Measurements from ENCODE around the gene ZDHHC17.

Gene ZDHHC17

GRCh38 chr12:76738824-76739579 is 24.9 kb upstream of the ZDHHC17 start:
- TF ChIP-seq EZH2phosphoT487 (IDR thresholded peaks at IDR 0.05; ENCODE audit: low read length) = no peak
- TF ChIP-seq, protein P1, sequence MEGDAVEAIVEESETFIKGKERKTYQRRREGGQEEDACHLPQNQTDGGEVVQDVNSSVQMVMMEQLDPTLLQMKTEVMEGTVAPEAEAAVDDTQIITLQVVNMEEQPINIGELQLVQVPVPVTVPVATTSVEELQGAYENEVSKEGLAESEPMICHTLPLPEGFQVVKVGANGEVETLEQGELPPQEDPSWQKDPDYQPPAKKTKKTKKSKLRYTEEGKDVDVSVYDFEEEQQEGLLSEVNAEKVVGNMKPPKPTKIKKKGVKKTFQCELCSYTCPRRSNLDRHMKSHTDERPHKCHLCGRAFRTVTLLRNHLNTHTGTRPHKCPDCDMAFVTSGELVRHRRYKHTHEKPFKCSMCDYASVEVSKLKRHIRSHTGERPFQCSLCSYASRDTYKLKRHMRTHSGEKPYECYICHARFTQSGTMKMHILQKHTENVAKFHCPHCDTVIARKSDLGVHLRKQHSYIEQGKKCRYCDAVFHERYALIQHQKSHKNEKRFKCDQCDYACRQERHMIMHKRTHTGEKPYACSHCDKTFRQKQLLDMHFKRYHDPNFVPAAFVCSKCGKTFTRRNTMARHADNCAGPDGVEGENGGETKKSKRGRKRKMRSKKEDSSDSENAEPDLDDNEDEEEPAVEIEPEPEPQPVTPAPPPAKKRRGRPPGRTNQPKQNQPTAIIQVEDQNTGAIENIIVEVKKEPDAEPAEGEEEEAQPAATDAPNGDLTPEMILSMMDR (IDR thresholded peaks at IDR 0.05; ENCODE audit: low read length) = no peak
- no peak for TF ChIP-seq EZH2 (optimal IDR thresholded peaks at IDR 0.05; ENCODE audit: low read depth, low read length)
- H3K9me2 ChIP-seq (replicated peaks; ENCODE audit: insufficient read depth, low read length) = no peaks in the 10 kb centered on the region
- no peaks in the 10 kb centered on the region for H3K79me2 ChIP-seq (ENCODE audit: low read length)
- H3K36me3 ChIP-seq (replicated peaks; ENCODE audit: insufficient read depth, low read length) = no peaks in the 10 kb centered on the region
- no peaks in the 10 kb centered on the region for H3K9me3 ChIP-seq (replicated peaks; ENCODE audit: insufficient read depth, low read length)
- H4K20me1 ChIP-seq (ENCODE audit: insufficient read depth, low read length) = no peaks in the 10 kb centered on the region
- H3K27ac ChIP-seq (ENCODE audit: low read length) = no peak overlapping the region
- H3K4me2 ChIP-seq (ENCODE audit: low read depth, low read length) = no peak overlapping the region
- H3K4me3 ChIP-seq (ENCODE audit: low read length) = no peak overlapping the region
- H3K27me3 ChIP-seq (replicated peaks; ENCODE audit: insufficient read depth, low read length) = no peaks in the 10 kb centered on the region
- no peak overlapping the region for H2AFZ ChIP-seq (ENCODE audit: low read length)
- no peak overlapping the region for H3K9ac ChIP-seq (ENCODE audit: low read length)
- no peaks in the 10 kb centered on the region for H3F3A ChIP-seq (ENCODE audit: insufficient read depth, low read length)
- no peaks in the 10 kb centered on the region for H3K4me1 ChIP-seq (ENCODE audit: low read length)
- DNase-seq = no peak

- no peaks in the 10 kb centered on the region for H3F3A ChIP-seq (ENCODE audit: insufficient read depth, low read length)
- H3K27ac ChIP-seq (ENCODE audit: low read length) = no peak overlapping the region
- no peak overlapping the region for H3K4me2 ChIP-seq (ENCODE audit: low read depth, low read length)
- no peaks in the 10 kb centered on the region for H3K9me3 ChIP-seq (replicated peaks; ENCODE audit: insufficient read depth, low read length)
- H3K36me3 ChIP-seq (replicated peaks; ENCODE audit: insufficient read depth, low read length) = no peaks in the 10 kb centered on the region
- no peaks in the 10 kb centered on the region for H3K4me1 ChIP-seq (ENCODE audit: low read length)
- TF ChIP-seq, protein P1 (IDR thresholded peaks at IDR 0.05; ENCODE audit: low read length) = no peak
- TF ChIP-seq EZH2 (optimal IDR thresholded peaks at IDR 0.05; ENCODE audit: low read depth, low read length) = no peak
- TF ChIP-seq EZH2phosphoT487 (IDR thresholded peaks at IDR 0.05; ENCODE audit: low read length) = no peak
- H3K79me2 ChIP-seq (ENCODE audit: low read length) = no peaks in the 10 kb centered on the region
- H3K9me2 ChIP-seq (replicated peaks; ENCODE audit: insufficient read depth, low read length) = no peaks in the 10 kb centered on the region
- H4K20me1 ChIP-seq (ENCODE audit: insufficient read depth, low read length) = no peaks in the 10 kb centered on the region
- H3K9ac ChIP-seq (ENCODE audit: low read length) = no peak overlapping the region
- H3K4me3 ChIP-seq (ENCODE audit: low read length) = no peak overlapping the region
- no peak for DNase-seq
- H3K27me3 ChIP-seq (replicated peaks; ENCODE audit: insufficient read depth, low read length) = no peaks in the 10 kb centered on the region
- no peak overlapping the region for H2AFZ ChIP-seq (ENCODE audit: low read length)
Measured at GRCh38 chr12:76739896-76740295, 24.0 kb upstream of the ZDHHC17 start.

- H4K20me1 ChIP-seq (ENCODE audit: insufficient read depth, low read length) = no peaks in the 10 kb centered on the region
- H2AFZ ChIP-seq (ENCODE audit: low read length) = no peak overlapping the region
- H3F3A ChIP-seq (ENCODE audit: insufficient read depth, low read length) = no peaks in the 10 kb centered on the region
- no peak for TF ChIP-seq EZH2phosphoT487 (IDR thresholded peaks at IDR 0.05; ENCODE audit: low read length)
- TF ChIP-seq, protein P1 (IDR thresholded peaks at IDR 0.05; ENCODE audit: low read length) = no peak
- H3K27ac ChIP-seq (ENCODE audit: low read length) = no peak overlapping the region
- H3K4me3 ChIP-seq (ENCODE audit: low read length) = no peak overlapping the region
- no peaks in the 10 kb centered on the region for H3K9me3 ChIP-seq (replicated peaks; ENCODE audit: insufficient read depth, low read length)
- no peaks in the 10 kb centered on the region for H3K27me3 ChIP-seq (replicated peaks; ENCODE audit: insufficient read depth, low read length)
- no peak overlapping the region for H3K9ac ChIP-seq (ENCODE audit: low read length)
- no peak for DNase-seq
- no peaks in the 10 kb centered on the region for H3K79me2 ChIP-seq (ENCODE audit: low read length)
- no peak overlapping the region for H3K4me2 ChIP-seq (ENCODE audit: low read depth, low read length)
- no peaks in the 10 kb centered on the region for H3K9me2 ChIP-seq (replicated peaks; ENCODE audit: insufficient read depth, low read length)
- no peaks in the 10 kb centered on the region for H3K4me1 ChIP-seq (ENCODE audit: low read length)
- H3K36me3 ChIP-seq (replicated peaks; ENCODE audit: insufficient read depth, low read length) = no peaks in the 10 kb centered on the region
Measured at GRCh38 chr12:76740501-76740900, 23.4 kb upstream of the ZDHHC17 start.
